ENCODE measurements around the gene TRMT10A.

DNA sequence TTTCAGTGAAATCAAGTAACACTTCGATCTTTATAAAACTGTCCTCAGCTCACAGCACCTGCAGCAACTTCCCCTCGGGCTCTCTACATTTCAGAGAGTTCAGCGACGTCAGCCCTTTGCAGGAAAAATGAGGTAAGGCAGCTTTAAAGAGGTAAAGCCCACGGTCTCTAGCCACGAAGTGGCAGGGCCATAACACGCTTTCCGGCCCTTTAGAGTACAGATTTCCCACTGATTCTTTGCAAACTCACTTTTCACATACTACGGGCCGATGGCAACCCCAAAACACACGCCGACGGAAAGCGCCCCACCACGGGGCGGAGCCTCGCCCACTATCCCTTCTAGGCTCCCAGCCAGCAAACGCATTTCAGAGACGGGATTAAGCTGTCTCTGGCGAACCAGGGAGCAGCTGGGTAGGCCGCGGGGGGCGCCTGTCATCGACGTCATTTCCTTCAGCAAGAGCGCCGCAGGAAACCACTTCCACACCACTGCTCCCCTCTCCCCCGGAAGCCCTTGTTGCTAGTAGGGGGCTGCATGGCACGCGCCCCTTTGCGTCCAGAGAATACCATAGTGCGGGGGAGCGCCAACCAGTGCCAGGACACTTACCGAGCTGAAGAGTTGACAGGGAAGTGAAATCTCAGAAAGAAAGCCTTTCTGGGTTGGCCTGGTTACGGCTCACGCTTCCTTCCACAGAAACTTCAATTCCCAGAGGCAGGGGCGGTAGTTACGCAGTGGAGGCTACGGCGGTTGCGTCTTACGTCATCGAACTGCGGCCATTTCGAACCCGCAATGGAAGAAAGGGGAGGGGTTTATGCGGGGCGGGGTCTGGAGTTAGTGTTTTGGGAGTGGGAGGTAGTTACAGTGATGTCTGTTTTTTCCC, at the start of gene TRMT10A:
- TF ChIP-seq, protein P1, sequence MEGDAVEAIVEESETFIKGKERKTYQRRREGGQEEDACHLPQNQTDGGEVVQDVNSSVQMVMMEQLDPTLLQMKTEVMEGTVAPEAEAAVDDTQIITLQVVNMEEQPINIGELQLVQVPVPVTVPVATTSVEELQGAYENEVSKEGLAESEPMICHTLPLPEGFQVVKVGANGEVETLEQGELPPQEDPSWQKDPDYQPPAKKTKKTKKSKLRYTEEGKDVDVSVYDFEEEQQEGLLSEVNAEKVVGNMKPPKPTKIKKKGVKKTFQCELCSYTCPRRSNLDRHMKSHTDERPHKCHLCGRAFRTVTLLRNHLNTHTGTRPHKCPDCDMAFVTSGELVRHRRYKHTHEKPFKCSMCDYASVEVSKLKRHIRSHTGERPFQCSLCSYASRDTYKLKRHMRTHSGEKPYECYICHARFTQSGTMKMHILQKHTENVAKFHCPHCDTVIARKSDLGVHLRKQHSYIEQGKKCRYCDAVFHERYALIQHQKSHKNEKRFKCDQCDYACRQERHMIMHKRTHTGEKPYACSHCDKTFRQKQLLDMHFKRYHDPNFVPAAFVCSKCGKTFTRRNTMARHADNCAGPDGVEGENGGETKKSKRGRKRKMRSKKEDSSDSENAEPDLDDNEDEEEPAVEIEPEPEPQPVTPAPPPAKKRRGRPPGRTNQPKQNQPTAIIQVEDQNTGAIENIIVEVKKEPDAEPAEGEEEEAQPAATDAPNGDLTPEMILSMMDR (conservative IDR thresholded peaks at IDR 0.05): no peak
- no peak for TF ChIP-seq EZH2 (IDR thresholded peaks at IDR 0.05; ENCODE audit: low read depth)

Data from PC-9 (cell line).